GM12891 (cell line): ENCODE data around the gene MORN3.

Experiments used
- POLR2A ChIP-seq: IDR thresholded peaks from 2 replicates; pipeline ENCODE4 v1.6.1; 2011; ENCODE audit warnings: low read depth, low read length, control low read depth
- POLR2AphosphoS5 ChIP-seq: IDR thresholded peaks from 2 replicates; pipeline ENCODE4 v1.6.1; 2011; ENCODE audit warnings: low read depth, low read length, control low read depth
- SPI1 ChIP-seq: IDR thresholded peaks from 2 replicates; pipeline ENCODE4 v1.6.1; 2011; ENCODE audit warnings: low read depth, low read length, control low read depth
- TAF1 ChIP-seq: IDR thresholded peaks from 2 replicates; pipeline ENCODE4 v1.6.1; 2011; ENCODE audit warnings: low read depth, low read length, control low read depth

GRCh38 chr12:121656122-121656521 is 13.3 kb downstream of the MORN3 start:
- TF ChIP-seq TAF1 (no peak), POLR2A (no peak), POLR2AphosphoS5 (no peak), SPI1 (no peak)
